T-cell (primary cell): ENCODE measurements around the gene HPS1. TPM values are rescaled to one million over a fixed set of nuclear protein-coding genes. Genes with fewer than 3 reads are reported as not detected.

Experiments
- ATAC-seq, 4 experiments: fragments of 200-7000 bp in 3 of 4; fragments of 150-1000 bp in 1 of 4; cut with Tn5 transposase; replicated peaks in 1 of 4; 1 replicate in 3 of 4; 2 replicates in 1 of 4; pipeline ENCODE4 v1.10.0; 2021; ENCODE audit warnings: moderate library complexity in 3 of 4, mild to moderate bottlenecking in 2 of 4, moderate number of reproducible peaks in 1 of 4
- CTCF ChIA-PET, 2 donors: fragments of 300-600 bp; sonication (Branson Sonifier 250); formaldehyde crosslinking; loops; one replicate each; lab custom pipeline; 2022; ENCODE audit warnings: antibody characterized with exemption in 2 of 2; lab: Charles Lee
- POLR2A ChIA-PET, 2 donors: fragments of 300-600 bp; sonication (Branson Sonifier 250); formaldehyde crosslinking; loops; one replicate each; lab custom pipeline; 2022; ENCODE audit warnings: antibody characterized with exemption in 2 of 2; lab: Charles Lee
- DNase-seq, 35 experiments: peaks; one replicate each; pipeline versions ENCODE4 v3.0.0 to v3.0.0-alpha.2; 2013 to 2023
- H3K27ac ChIP-seq: one replicate; pipeline ENCODE4 v1.5.1; 2013; ENCODE audit warnings: low read length
- H3K27me3 ChIP-seq, 2 experiments: replicated peaks in 1 of 2; 1 replicate in 1 of 2; 2 replicates in 1 of 2; pipeline versions ENCODE4 v1.6.1 to v1.7.0; 2013; ENCODE audit warnings: low read length in 1 of 2, mixed read lengths in 1 of 2; ENCODE audit not compliant: control insufficient read depth in 2 of 2, insufficient read depth in 2 of 2; ENCODE audit errors: extremely low read depth in 1 of 2
- H3K36me3 ChIP-seq, 2 donors: 1 replicate in 1 of 2; 2 replicates in 1 of 2; pipeline versions ENCODE4 v1.6.1 to v1.7.0; 2013; ENCODE audit warnings: low read length in 1 of 2; ENCODE audit not compliant: control insufficient read depth in 2 of 2, insufficient read depth in 1 of 2; ENCODE audit errors: extremely low read depth in 1 of 2
- H3K4me1 ChIP-seq, 2 experiments: 1 replicate in 1 of 2; 2 replicates in 1 of 2; pipeline versions ENCODE4 v1.6.1 to v1.7.0; 2013; ENCODE audit warnings: low read length in 2 of 2, mixed read lengths in 1 of 2; ENCODE audit not compliant: insufficient read depth in 2 of 2, control insufficient read depth in 1 of 2; ENCODE audit errors: extremely low read depth in 1 of 2
- H3K4me3 ChIP-seq, 2 donors: 1 replicate in 1 of 2; 2 replicates in 1 of 2; pipeline versions ENCODE4 v1.5.1 to v1.7.0; 2013; ENCODE audit warnings: mild to moderate bottlenecking in 2 of 2, low read length in 1 of 2, moderate library complexity in 1 of 2; ENCODE audit not compliant: control insufficient read depth in 1 of 2; ENCODE audit errors: extremely low read depth in 1 of 2
- H3K9me3 ChIP-seq: 2 replicates; pipeline ENCODE4 v1.7.0; 2013
- H3K27ac Mint-ChIP-seq, 2 donors: one replicate each; pipeline ENCODE4 v1.8.0; 2020 to 2021; ENCODE audit warnings: mild to moderate bottlenecking in 2 of 2, mixed read lengths in 2 of 2
- H3K27me3 Mint-ChIP-seq, 2 donors: one replicate each; pipeline ENCODE4 v1.8.0; 2021 to 2022; ENCODE audit warnings: mixed read lengths in 2 of 2
- H3K36me3 Mint-ChIP-seq: one replicate; pipeline ENCODE4 v1.8.0; 2021; ENCODE audit warnings: mixed read lengths
- H3K4me1 Mint-ChIP-seq, 3 donors: one replicate each; pipeline ENCODE4 v1.8.0; 2020 to 2022; ENCODE audit warnings: mixed read lengths in 3 of 3, mild to moderate bottlenecking in 1 of 3
- H3K4me3 Mint-ChIP-seq, 3 donors: one replicate each; pipeline ENCODE4 v1.8.0; 2020 to 2022; ENCODE audit warnings: mild to moderate bottlenecking in 3 of 3, mixed read lengths in 3 of 3, moderate library complexity in 3 of 3
- H3K9me3 Mint-ChIP-seq, 3 donors: one replicate each; pipeline ENCODE4 v1.8.0; 2020 to 2022; ENCODE audit warnings: mixed read lengths in 3 of 3
- WGBS: methylation state at CpG from one replicate; pipeline ENCODE4 v1.1.5; 2013; ENCODE audit warnings: missing lambda C conversion rate; ENCODE audit not compliant: insufficient coverage; 5-methylcytosine and 5-hydroxymethylcytosine counted together
- total RNA-seq, 35 experiments: library from RNA in 6 of 35; stranded (reverse) in 6 of 35; fragments of 120-200 nt in 1 of 35; gene quantifications; one replicate each; pipeline versions ENCODE4 v1.2.1 to v1.2.4 and lab custom pipeline; 2013 to 2026

HPS1 gene
- total RNA-seq, 5 donors from 2014 or later (not counting 1 experiment from before 2014, with no cell fraction given), result 74.7 to 99.3 (median 92.7) TPM

DNA sequence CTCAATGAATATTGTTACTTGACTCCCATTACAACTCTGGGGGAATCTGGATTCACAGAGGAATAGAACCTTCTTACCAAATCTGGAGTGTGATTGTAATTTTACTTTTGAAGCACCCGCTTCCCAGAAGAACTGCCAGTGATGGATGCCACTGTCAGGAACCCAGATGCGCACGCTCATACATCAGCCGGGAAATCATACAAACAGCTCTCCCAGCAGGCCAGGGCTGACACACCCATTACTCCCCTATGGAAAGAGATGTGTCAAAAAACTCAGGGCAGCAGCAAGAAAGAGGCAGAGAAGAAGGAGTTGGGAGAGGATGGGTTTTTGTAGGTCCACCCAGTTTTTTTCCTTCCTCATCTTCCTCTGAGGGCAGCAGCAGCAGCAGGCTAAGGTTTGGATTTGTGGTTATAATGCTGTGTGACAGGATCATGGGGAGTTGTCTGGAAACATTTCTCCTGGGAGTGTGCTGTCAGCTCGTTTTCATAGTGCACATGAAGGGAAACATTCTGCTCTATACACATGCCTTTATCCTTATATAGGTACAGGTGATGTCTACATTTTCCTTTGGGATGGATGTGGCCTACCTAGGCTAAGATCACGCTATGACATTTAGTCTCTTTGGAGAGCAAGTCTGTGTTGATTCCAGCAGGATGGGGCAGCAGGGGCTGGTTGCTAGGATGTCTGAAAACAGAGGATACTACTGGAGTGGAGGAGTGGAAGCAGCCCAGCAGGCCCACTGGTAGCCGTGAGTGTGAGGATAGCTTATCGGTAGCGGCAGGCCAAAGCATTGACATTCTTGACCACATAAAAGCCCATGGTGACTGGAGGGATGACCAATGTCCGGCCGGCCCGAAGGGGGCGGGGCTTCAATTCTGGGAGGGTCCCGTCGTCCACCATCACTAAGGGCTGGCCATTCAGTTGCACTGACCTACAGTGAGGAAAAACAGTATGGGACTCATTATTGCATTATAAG, 12.4 kb upstream of the HPS1 start:
- ATAC-seq, result no peak
- Mint-ChIP-seq H3K27me3 (peaks cover 17 to 19% of the 10 kb centered on the region in 2 donors), H3K4me1 (no peaks in the 10 kb centered on the region), H3K9me3 (no peaks in the 10 kb centered on the region), H3K36me3 (no peaks in the 10 kb centered on the region), H3K4me3 (no peak overlapping the region), H3K27ac (no peak overlapping the region)
- Histone ChIP-seq H3K27ac (no peak overlapping the region), H3K9me3 (no peaks in the 10 kb centered on the region), H3K4me3 (no peak overlapping the region), H3K27me3 (peaks cover 0 to 16% of the 10 kb centered on the region in 2 experiments), H3K4me1 (no peaks in the 10 kb centered on the region), H3K36me3 (no peaks in the 10 kb centered on the region)
- 81% methylated on average over 2 of the region's 15 CpGs for WGBS
- POLR2A ChIA-PET, result no interaction called here
- DNase-seq, result no peak
- CTCF ChIA-PET, result no interaction called here

DNA sequence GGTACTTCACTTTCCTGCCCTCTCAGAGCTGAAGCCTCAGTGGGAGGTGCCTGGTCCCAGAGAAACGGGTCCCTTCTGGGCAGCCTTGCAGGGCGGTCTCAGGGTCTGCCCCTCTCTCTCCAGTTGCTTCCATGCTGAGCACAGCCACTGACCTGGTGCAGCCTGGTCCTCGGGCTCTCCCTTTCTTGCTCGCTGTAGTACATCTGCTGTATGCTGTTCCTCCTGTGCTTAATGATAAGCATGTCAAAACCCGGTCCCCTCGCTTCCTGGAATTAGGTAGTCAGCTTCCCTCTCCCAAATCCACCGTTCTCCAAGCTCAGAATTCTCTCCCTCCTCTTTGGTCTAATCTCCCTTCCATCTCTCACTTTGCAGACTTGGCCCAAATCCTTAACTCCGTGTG, 11.0 kb upstream of the HPS1 start:
- POLR2A ChIA-PET, result interaction anchor here in 1 of 2 donors (0.6 kb wide), 1 partner anchor 1597 kb away, joined by 7 read pairs; no protein-coding TSS in a partner anchor
- Mint-ChIP-seq H3K9me3 (no peaks in the 10 kb centered on the region), H3K27me3 (peaks cover 11 to 14% of the 10 kb centered on the region in 2 donors), H3K36me3 (no peaks in the 10 kb centered on the region), H3K4me3 (no peak overlapping the region), H3K27ac (no peak overlapping the region), H3K4me1 (no peaks in the 10 kb centered on the region)
- Histone ChIP-seq H3K4me3 (no peak overlapping the region), H3K4me1 (no peaks in the 10 kb centered on the region), H3K9me3 (no peaks in the 10 kb centered on the region), H3K27me3 (peaks cover 0 to 14% of the 10 kb centered on the region in 2 experiments), H3K36me3 (no peaks in the 10 kb centered on the region), H3K27ac (no peak overlapping the region)
- CTCF ChIA-PET, result interaction anchor here in 1 of 2 donors (0.6 kb wide), 2 partner anchors 8 to 15 kb away, joined by 3 to 4 read pairs; no protein-coding TSS in a partner anchor
- DNase-seq (no peak), ATAC-seq (no peak)
- WGBS, result 68% methylated on average over 8 of the region's 8 CpGs

DNA sequence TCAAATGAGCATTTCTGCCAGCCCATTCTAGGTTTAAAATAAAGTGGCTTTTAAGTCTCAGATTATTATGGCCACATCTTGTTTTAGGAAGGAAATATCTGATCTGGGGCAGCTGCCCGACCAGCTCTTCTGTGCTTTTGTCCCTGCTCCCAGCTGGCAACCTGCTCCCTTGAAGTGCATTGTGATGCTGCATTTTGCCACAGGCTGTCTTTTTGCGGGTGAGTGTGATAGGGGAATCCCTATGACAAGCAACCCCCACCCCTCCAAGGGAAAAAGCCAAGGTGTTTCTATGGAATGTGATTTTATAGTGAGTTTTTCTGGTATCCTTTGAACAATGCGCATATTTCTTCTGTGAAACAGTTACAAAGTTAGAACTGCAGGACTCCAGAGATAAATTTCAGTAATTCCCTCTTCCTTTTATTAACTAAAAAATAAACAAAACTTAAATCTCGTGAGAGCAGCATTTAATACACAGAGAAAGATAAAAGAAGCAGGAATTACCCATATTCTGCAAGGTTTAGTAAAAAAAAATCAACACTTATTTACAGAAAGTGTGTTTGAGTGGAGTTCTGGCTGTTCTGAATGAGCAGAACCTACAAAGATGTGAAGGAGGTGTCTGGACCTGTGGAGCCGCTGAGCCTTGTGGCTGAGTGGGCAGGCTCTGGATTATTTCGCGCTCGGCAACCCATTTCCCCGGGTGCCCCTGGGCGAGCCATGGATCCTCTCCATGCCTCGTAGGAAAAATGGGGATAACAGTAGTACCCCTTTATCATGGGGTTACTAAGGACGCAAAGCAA, 10.1 kb upstream of the HPS1 start:
- POLR2A ChIA-PET, result no interaction called here
- H3K4me1 ChIP-seq, result no peaks in the 10 kb centered on the region

DNA sequence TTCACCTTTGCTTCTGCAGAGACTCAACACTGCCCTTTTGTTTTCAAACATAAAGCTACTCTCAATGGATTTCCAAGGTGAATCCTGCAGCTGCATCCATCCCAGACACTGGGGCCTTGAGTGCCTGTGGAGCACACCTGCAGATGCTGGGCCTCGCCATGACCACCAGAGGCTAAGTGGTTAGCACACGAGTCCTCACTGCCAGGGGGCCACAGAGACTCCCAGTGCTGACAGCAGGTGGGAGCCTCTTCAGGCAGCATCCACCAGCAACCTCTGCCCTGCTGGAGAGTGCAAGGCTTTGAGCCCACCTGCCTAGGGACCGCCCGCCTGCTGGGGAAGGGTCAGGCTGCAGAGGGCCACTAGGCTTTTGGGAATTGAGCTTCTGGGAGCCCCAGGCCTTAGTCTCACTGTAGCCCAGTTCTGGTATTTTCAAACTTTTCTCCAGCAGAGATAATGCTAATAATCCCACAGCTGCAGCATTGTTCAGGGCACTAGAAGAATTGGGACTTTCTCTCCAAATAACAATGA, 9.4 kb upstream of the HPS1 start:
- CTCF ChIA-PET, result no interaction called here
- no peaks in the 10 kb centered on the region for H3K36me3 Mint-ChIP-seq
- H3K9me3 Mint-ChIP-seq, result no peaks in the 10 kb centered on the region
- WGBS, result 73% methylated on average over 4 of the region's 4 CpGs
- no peaks in the 10 kb centered on the region for H3K4me1 ChIP-seq
- no peak overlapping the region for H3K4me3 Mint-ChIP-seq
- H3K4me1 Mint-ChIP-seq, result no peaks in the 10 kb centered on the region
- H3K36me3 ChIP-seq, result no peaks in the 10 kb centered on the region
- H3K27me3 Mint-ChIP-seq, result peaks cover 12 to 15% of the 10 kb centered on the region in 2 donors
- DNase-seq (no peak), ATAC-seq (no peak)
- POLR2A ChIA-PET, result no interaction called here
- H3K27ac ChIP-seq, result no peak overlapping the region
- no peak overlapping the region for H3K4me3 ChIP-seq
- no peaks in the 10 kb centered on the region for H3K9me3 ChIP-seq
- no peak overlapping the region for H3K27ac Mint-ChIP-seq
- H3K27me3 ChIP-seq, result peaks cover 0 to 14% of the 10 kb centered on the region in 2 experiments

More for the DNA sequence above, 10.1 kb upstream of the HPS1 start:
- Mint-ChIP-seq H3K27me3 (peaks cover 12 to 14% of the 10 kb centered on the region in 2 donors), H3K36me3 (no peaks in the 10 kb centered on the region), H3K4me1 (no peaks in the 10 kb centered on the region), H3K27ac (no peak overlapping the region), H3K9me3 (no peaks in the 10 kb centered on the region), H3K4me3 (no peak overlapping the region)
- Histone ChIP-seq H3K9me3 (no peaks in the 10 kb centered on the region), H3K27me3 (peaks cover 0 to 14% of the 10 kb centered on the region in 2 experiments), H3K4me3 (no peak overlapping the region), H3K36me3 (no peaks in the 10 kb centered on the region), H3K27ac (no peak overlapping the region)
- WGBS, result 93% methylated on average over 7 of the region's 12 CpGs
- DNase-seq (no peak), ATAC-seq (no peak)
- CTCF ChIA-PET, result no interaction called here

DNA sequence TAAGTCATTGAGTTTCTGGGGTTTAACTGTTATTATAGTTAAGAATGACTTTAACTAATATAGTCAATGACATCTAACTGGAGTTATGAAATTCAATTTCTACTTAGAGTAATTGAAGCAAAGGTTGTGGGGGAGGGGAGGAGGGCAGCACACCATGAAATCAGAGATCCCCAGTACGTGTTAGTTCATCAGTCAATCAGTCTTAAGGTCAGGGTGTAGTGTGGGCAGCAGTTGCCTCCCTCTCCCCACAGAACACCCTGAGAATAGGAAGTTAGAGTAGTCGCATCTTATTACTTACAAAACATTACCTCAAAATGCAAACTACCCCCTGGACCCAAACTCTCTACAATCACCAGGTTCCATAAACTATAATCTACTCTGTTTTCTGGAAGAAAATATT, 7.0 kb upstream of the HPS1 start:
- POLR2A ChIA-PET, result no interaction called here
- no peak overlapping the region for H3K4me3 ChIP-seq
- CTCF ChIA-PET, result no interaction called here
- WGBS, result no CpG with 5 or more reads among the region's 2 CpGs
- no peaks in the 10 kb centered on the region for H3K36me3 Mint-ChIP-seq
- H3K27me3 Mint-ChIP-seq, result peaks cover 12 to 17% of the 10 kb centered on the region in 2 donors
- no peak for DNase-seq
- no peaks in the 10 kb centered on the region for H3K9me3 Mint-ChIP-seq
- H3K27ac Mint-ChIP-seq, result no peak overlapping the region
- no peak overlapping the region for H3K4me3 Mint-ChIP-seq
- H3K27ac ChIP-seq, result no peak overlapping the region
- no peaks in the 10 kb centered on the region for H3K4me1 ChIP-seq
- peaks cover 0 to 14% of the 10 kb centered on the region in 2 experiments for H3K27me3 ChIP-seq
- no peaks in the 10 kb centered on the region for H3K36me3 ChIP-seq
- no peaks in the 10 kb centered on the region for H3K9me3 ChIP-seq
- ATAC-seq, result no peak
- H3K4me1 Mint-ChIP-seq, result no peaks in the 10 kb centered on the region

DNA sequence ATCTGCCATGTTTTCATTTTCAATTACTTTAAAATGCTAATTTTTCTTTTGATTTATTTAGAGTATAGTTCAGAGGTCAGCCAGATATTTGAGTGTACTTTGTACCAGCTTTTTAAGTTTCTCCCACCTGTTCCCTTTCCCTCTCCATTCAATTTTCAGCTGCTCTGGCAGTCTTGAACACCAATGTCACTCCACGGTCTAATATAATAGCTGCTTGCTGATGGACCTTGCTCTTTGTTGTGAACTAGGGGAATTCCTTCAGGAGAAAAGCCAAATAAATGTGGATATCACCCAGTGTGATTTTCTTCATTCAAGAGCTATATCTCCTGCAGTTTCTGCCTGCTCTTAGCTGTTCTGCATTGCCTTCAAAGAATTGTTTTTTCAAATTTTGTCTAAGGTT, 3.9 kb upstream of the HPS1 start:
- Mint-ChIP-seq H3K4me1 (peaks cover 6 to 16% (median 12%) of the 10 kb centered on the region in 3 donors), H3K4me3 (no peak overlapping the region), H3K9me3 (no peaks in the 10 kb centered on the region), H3K27ac (no peak overlapping the region), H3K27me3 (peaks cover 4 to 11% of the 10 kb centered on the region in 2 donors), H3K36me3 (no peaks in the 10 kb centered on the region)
- no peak for ATAC-seq
- POLR2A ChIA-PET, result no interaction called here
- Histone ChIP-seq H3K4me1 (peaks cover 2 to 8% of the 10 kb centered on the region in 2 experiments), H3K27ac (no peak overlapping the region), H3K9me3 (no peaks in the 10 kb centered on the region), H3K36me3 (no peaks in the 10 kb centered on the region), H3K27me3 (peaks cover 0 to 3% of the 10 kb centered on the region in 2 experiments), H3K4me3 (no peak overlapping the region)
- CTCF ChIA-PET, result interaction anchor here in 1 of 2 donors (0.6 kb wide), 1 partner anchor 16 kb away, joined by 3 read pairs; no protein-coding TSS in a partner anchor
- no peak for DNase-seq
- WGBS, result no CpG with 5 or more reads among the region's 1 CpG
